Stimulated activated naive CD4-positive, alpha-beta T cell (primary cell): ENCODE data around the gene RGPD3.

Experiments used
- DNase-seq, 6 experiments: peaks; one replicate each; lab custom pipeline; 2025; lab: John Stamatoyannopoulos, UW

RGPD3 gene

DNA sequence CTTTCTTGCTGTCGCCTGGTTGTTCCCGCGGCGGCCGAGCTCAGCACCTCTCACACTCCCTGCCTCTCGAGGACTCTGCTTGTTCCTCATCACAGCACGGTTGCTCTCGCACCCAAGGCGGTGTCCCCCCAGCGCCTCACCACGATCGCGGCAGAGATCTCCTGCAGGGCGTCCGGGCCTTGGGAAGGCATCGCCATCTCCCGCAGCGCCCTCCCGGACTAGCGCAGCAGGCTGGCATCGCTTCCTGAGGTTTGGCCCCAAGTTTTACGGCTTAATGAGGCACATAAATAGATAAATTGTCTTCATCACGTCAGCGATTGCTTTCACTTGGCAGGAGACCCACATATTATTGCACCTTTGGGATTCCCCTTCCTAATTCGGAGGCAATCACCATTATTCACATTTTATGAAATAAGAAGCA, 125.4 kb downstream of the RGPD3 start:
- no peak for DNase-seq

DNA sequence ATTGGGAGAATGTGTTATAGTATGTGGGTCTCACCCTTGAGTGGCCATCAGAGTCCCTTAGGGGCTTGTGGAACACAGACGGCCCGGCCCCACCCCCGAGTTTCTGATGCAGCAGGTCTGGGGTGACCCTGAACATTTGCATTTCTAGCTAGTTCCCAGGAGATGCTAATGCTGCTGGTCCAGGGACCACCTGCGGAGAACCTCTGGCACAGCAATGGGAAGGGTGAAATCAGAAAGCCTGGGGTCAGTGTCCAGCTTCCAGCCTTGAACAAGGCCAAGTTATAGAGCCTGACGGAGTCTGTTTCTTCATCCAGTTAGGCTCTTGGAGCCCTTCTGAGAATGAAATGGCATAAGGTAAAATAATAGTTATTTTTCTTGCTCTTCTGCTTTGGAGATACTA, 126.5 kb downstream of the RGPD3 start:
- no peak for DNase-seq
